ENCODE data around the gene SPSB3.
A peak's percentile ranks its signal among the peaks of the same experiment; 100 is the strongest.

SPSB3 gene

DNA sequence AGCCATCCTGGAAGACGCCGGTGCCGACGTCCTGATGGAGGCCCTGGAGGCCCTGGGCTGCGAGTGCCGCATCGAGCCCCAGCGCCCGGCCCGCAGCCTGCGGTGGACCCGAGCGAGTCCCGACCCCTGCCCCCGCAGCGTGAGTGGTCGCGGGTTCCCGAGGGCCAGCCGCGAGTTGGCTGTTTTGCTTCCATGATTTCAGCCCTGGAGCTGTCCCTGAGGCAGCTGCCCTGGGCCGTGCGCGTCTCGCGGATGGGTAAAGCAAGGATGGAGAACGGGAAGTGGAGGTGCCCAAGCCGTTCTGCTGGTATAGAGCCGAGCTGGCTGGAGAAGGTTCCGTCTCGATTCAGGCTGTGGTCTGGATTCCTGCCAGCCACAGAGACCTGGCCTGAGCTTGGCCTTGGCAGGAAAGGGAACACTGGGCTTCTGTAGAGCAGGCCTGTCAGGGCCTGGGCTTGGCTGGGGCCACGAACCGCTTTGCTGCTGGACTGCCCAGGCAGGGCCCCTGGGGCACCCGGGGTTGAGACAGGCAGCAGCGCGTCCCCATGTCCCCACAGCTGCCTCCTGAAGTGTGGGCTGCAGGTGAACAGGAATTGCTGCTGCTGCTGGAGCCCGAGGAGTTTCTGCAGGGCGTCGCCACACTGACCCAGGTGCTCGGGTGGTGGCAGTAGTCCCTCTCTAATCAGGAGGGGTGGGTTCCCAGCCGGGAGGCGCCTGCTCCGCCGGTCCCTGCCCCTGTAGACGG lies 8.5 kb downstream of the SPSB3 start:
- DNase-seq, result peak; percentile 18

DNA sequence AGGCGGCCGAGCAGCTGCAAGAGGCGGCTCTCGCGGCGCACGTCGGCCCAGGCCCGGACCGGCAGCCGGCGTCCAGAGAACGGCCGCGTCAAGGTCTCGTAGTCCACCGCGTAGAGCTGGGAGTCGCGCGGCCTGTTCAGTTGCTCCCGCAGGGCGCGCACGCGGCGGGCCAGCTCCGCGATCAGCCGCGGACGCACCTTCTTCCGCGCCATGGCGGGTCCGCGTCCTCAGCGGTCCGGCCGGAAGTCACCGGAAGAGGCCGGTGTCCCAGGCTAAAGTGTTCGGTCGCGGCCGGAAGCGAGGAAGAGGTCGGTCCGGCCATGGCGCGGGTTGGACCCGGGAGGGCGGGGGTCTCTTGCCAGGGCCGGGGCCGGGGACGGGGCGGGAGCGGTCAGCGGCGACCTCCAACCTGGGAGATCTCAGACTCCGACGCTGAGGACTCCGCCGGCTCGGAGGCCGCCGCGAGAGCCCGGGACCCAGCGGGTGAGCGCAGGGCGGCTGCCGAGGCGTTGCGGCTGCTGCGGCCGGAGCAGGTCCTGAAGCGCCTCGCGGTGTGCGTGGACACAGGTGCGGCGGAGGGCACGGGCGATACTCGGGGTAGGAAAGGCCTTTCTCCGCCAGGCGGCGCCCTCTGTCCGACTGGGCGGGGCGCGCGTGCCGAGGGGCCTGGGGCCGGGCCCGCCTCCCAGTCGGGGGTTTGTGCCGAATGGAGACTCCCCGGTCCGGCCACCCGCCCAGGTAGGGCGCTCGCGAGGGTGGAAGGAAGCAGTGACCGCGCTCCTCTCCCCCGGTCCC lies 9.3 kb downstream of the SPSB3 start, which contains the start of gene MRPS34:
Gene MRPS34 (minus strand): TSS at position 227 of the 795 bp plus-strand sequence. CDS start 15 bp downstream, at position 212.
- DNase-seq, result peak; percentile 85

GRCh38 chr16:1772362-1772907 lies 9.9 kb downstream of the SPSB3 start, which contains the start of gene EME2:
TSS of gene EME2 (plus strand) at chr16:1772810. CDS start at chr16:1773228, 418 bp downstream.
- peak; percentile 34 for DNase-seq

- no peak for DNase-seq
Observed at GRCh38 chr16:1771864-1772361, 10.5 kb downstream of the SPSB3 start.

DNA sequence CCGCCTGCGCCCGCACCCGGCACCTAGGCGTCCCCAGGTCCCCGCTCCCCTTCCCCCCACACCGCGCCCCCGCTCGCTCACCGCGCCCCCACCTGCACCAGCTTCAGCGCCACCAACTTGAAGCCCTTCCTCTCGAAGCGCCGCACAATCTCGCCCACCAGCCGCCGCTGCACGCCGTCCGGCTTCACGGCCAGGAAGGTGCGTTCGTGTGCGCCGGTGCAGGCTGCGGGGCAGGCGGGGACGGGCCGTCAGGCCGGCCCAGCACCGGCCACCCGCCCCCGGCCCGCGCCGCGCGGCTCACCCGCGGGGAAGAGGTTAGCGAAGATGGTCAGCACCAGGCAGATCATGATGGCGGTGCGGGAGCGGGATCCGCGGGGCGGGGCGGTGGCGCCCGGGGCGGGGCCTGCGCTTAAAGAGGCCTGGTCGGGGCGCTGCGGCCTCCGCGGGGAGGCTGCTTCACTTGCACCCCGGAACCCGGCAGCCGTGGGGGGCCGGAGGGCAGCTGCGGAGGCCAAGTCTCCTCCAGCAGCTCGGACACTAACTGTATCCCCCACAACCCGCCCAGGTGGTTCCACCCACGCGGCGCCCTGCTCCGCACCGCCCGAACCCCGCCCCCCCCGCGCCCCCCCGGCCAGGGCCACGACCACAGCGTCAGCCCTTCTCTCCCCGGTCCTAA lies 11.0 kb downstream of the SPSB3 start, which contains the start of gene NME3:
Gene NME3 (minus strand): TSS at position 356 of the 676 bp plus-strand sequence. CDS start 9 bp downstream, at position 347.
- peak; percentile 77 for DNase-seq

DNA sequence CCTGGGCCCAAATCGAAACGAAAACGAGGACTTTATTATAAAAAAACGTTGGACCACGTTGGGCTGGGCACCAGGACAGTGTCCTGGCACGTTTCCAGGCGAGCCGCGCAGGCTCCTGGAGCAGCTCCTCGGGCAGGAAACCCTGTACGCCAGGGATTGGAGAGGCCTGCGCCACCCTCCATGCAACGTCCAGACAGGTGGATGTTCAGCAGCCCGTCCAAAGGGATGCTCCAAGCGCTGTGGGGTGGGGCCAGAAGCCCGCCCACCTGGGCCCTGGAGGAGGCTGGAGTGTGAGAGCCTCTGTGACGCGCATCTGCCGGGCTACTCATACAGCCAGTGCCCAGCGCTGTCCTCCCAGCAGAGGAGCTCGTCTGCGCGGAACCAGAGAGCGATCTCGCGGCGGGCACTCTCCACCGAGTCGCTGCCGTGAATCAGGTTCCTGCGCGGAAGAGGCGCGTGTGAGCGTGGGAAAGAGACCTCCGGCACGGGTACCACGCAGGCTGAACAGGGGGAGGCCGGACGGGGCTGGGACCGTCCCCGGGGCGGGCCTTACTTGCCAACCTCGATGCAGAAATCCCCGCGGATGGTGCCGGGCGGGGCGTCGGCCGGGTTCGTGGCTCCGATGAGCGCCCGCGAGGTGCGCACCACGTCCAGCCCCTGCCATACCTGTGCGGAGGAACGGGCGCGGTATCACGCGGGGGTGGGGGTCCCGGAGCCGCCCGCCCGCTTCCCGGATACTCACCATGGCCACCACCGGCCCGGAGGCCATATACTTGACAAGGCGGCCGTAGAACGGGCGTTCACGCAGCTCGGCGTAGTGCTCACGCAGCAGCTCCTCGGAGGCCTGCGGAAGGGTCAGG lies 11.8 kb downstream of the SPSB3 start:
- peak; percentile 64 for DNase-seq

DNA sequence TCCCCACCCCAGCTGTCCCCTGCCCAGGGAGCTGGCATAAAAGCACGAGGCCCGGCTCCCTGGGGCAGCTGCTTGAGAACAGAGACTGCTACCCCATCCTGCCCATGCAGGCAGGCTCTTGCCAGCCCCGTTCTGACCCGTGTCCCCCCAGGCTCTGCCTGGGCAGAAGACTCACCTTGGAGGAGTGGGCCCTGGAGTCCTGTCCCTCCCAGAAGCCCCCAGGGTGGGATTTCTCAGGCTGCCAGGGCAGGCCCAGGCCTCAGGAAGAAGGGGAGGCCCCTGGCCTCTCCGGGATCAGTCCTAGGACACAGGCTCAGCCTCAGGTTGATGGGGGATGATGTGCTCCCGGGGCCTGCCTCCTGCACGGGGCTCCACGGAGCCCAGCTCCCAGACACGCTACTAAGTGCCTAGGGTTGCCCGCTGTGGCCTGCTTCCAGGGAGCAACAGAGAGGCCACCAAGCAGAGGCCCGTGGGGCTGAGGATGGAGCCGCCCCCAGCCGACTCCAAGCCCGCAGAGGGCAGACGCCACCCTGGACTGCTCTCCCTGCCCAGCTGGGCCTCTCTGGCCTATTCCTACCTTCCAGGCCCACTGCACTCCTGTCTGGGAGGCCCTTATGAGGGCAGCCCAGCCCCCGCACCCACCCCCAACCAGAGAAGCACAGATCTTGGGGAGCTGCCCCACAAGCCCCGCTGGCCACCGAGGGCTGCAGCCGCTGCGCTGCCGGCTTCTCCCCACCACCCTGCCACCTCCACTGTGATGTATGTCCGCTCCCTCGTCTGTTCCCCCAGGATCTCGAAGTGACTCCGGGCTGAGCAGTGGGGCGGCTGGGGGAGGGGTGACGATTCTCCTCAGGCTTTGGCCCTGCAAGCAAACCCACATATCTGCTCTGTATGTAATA lies 12.7 kb downstream of the SPSB3 start:
- DNase-seq, result no peak

GRCh38 chr16:1768767-1769401 lies 13.5 kb downstream of the SPSB3 start:
- DNase-seq, result no peak

DNA sequence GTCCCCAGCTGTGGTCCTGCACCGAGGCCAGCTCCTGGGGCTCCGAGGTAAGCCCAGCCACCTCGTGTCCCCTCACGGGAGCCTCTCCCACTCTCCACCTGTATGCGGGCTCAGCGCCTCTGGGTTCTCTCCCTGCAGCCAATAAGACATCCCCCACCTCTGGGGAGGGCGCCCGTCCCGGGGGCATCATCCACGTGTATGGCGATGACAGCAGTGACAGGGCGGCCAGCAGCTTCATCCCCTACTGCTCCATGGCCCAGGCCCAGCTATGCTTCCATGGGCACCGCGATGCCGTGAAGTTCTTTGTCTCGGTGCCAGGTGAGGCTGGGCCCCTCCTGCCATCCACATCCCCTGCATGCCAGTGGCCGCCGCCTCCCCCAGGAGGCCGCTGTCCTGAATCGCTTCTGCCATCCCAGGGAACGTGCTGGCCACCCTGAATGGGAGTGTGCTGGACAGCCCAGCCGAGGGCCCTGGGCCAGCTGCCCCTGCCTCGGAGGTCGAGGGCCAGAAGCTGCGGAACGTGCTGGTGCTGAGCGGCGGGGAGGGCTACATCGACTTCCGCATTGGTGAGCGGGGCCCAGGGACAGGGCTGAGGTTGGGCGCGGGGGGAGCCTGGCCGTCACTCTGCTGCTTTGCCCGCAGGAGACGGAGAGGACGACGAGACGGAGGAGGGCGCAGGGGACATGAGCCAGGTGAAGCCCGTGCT lies 14.2 kb downstream of the SPSB3 start:
- DNase-seq, result no peak

GRCh38 chr16:1767116-1767994 lies 15.0 kb downstream of the SPSB3 start:
- DNase-seq, result no peak

DNA sequence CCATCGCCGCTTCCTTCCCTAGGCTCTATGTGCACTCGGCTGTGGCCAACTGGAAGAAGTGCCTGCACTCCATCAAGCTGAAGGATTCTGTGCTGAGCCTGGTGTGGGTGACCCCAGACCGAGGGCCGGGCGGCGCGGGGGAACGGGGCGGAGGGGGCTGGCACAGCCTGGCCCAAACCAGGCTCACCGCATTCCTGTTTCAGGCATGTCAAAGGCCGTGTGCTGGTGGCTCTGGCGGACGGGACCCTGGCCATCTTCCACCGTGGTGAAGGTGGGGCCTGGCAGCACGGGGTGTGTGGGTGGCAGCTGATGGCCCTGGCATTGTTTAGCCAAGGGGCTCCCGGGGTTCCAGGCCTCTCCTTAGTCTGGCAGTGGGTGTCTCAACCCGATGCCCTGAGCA lies 15.7 kb downstream of the SPSB3 start:
- DNase-seq, result no peak

- no peak for DNase-seq
Observed at GRCh38 chr16:1766231-1766630, 16.1 kb downstream of the SPSB3 start.

GRCh38 chr16:1765826-1766225 lies 16.5 kb downstream of the SPSB3 start:
- DNase-seq, result no peak

- no peak for DNase-seq
Observed at GRCh38 chr16:1764971-1765370, 17.4 kb downstream of the SPSB3 start.

GRCh38 chr16:1763521-1764511 lies 18.6 kb downstream of the SPSB3 start:
- no peak for DNase-seq

- no peak for DNase-seq
Observed at GRCh38 chr16:1762879-1763520, 19.4 kb downstream of the SPSB3 start.
